HG02763 (cell line): ENCODE results near the gene CD24.
"Not testable (repeated sequence)": the region's sequence is repeated elsewhere in the genome, so short reads cannot be mapped to it uniquely, and the experiment has no call there.

Source experiments
- ATAC-seq: cut with Tn5 transposase; IDR thresholded peaks from one replicate; pipeline ENCODE4 v1.9.1; 2021; ENCODE audit warnings: mild to moderate bottlenecking, moderate library complexity; ENCODE audit not compliant: unreplicated experiment

CD24 gene

GRCh38 chr6:106974336-106974998, at the start of gene CD24:
Gene CD24 (minus strand): TSS chr6:106974729. CDS start chr6:106974646, 83 bp downstream.
- peak; percentile 19 for ATAC-seq

GRCh38 chr6:107021446-107022185, 47.1 kb upstream of the CD24 start:
- ATAC-seq: no peak

- no peak for ATAC-seq
These were observed 45.7 kb upstream of the CD24 start for GRCh38 chr6:107020239-107020638.

GRCh38 chr6:107019628-107020027, 45.1 kb upstream of the CD24 start:
- not testable (repeated sequence) for ATAC-seq

- ATAC-seq: no peak
These were observed 44.5 kb upstream of the CD24 start for GRCh38 chr6:107019047-107019446.

GRCh38 chr6:107009499-107009898, 35.0 kb upstream of the CD24 start:
- ATAC-seq: no peak

- ATAC-seq: no peak
These were observed 23.0 kb upstream of the CD24 start for GRCh38 chr6:106997392-106998158.

GRCh38 chr6:106995640-106996039, 21.1 kb upstream of the CD24 start:
- ATAC-seq: no peak

- not testable (repeated sequence) for ATAC-seq
These were observed 15.2 kb upstream of the CD24 start for GRCh38 chr6:106989737-106990136.

- no peak for ATAC-seq
These were observed 14.1 kb upstream of the CD24 start for GRCh38 chr6:106988664-106989063.

GRCh38 chr6:106981926-106982325, 7.4 kb upstream of the CD24 start:
- ATAC-seq: no peak

GRCh38 chr6:106980926-106981325, 6.4 kb upstream of the CD24 start:
- ATAC-seq: no peak

GRCh38 chr6:106979435-106979884, 4.9 kb upstream of the CD24 start:
- ATAC-seq: no peak

- ATAC-seq: no peak
These were observed 2.7 kb upstream of the CD24 start for GRCh38 chr6:106977246-106977645.

- no peak for ATAC-seq
These were observed 1.7 kb upstream of the CD24 start for GRCh38 chr6:106976270-106976669.

GRCh38 chr6:106975738-106976064, 1.2 kb upstream of the CD24 start:
- ATAC-seq: no peak

GRCh38 chr6:106974999-106975737, 639 bp upstream of the CD24 start:
- ATAC-seq: peak; percentile 69

- ATAC-seq: no peak
These were observed 643 bp downstream of the CD24 start for GRCh38 chr6:106973836-106974335.

GRCh38 chr6:106973018-106973835, 1.3 kb downstream of the CD24 start:
- ATAC-seq: no peak

GRCh38 chr6:106972500-106972899, 2.0 kb downstream of the CD24 start:
- ATAC-seq: no peak
